OCI-LY1 (cell line): ENCODE data around the gene CCDC159.
A peak's percentile ranks its signal among the peaks of the same experiment; 100 is the strongest.

Experiments
- H2AFZ ChIP-seq: fragments of 200-600 bp; sonication (generic), shearing (Covaris generic); 2 replicates; pipeline ENCODE4 v1.6.0; 2014; ENCODE audit warnings: antibody characterized with exemption, mild to moderate bottlenecking, low read length
- H3F3A ChIP-seq: fragments of 200-600 bp; sonication (generic), shearing (Covaris generic); 2 replicates; pipeline ENCODE4 v1.6.0; 2014; ENCODE audit warnings: mild to moderate bottlenecking, antibody characterized with exemption, low read length, moderate library complexity; ENCODE audit not compliant: insufficient read depth
- H3K27ac ChIP-seq: fragments of 200-600 bp; sonication (generic); 2 replicates; pipeline ENCODE4 v1.5.1; 2014; ENCODE audit warnings: low read length, mixed run types, mild to moderate bottlenecking, low read depth; ENCODE audit not compliant: poor library complexity, severe bottlenecking
- H3K27me3 ChIP-seq: fragments of 200-600 bp; sonication (generic); 2 replicates; pipeline ENCODE4 v1.6.0; 2014; ENCODE audit warnings: antibody characterized with exemption, mild to moderate bottlenecking, low read length, moderate library complexity; ENCODE audit not compliant: insufficient read depth
- H3K36me3 ChIP-seq: fragments of 200-600 bp; sonication (generic); 2 replicates; pipeline ENCODE4 v1.6.1; 2014; ENCODE audit warnings: mild to moderate bottlenecking, antibody characterized with exemption, low read length, moderate library complexity, mixed read lengths; ENCODE audit not compliant: insufficient read depth
- H3K4me1 ChIP-seq: fragments of 200-600 bp; sonication (generic); 2 replicates; pipeline ENCODE4 v1.5.1; 2014; ENCODE audit warnings: mild to moderate bottlenecking, low read length, moderate library complexity; ENCODE audit not compliant: insufficient read depth, severe bottlenecking
- H3K4me2 ChIP-seq: fragments of 200-600 bp; sonication (generic), shearing (Covaris generic); 2 replicates; pipeline ENCODE4 v1.6.1; 2014; ENCODE audit warnings: low read length
- H3K4me3 ChIP-seq: fragments of 200-600 bp; sonication (generic); 2 replicates; pipeline ENCODE4 v1.5.1; 2014; ENCODE audit warnings: low read length, low read depth, mild to moderate bottlenecking, mixed read lengths; ENCODE audit not compliant: poor library complexity, severe bottlenecking
- H3K79me2 ChIP-seq: fragments of 200-600 bp; shearing (Covaris generic); 2 replicates; pipeline ENCODE4 v1.6.1; 2016; ENCODE audit warnings: mixed run types, low read length, mixed read lengths; ENCODE audit not compliant: insufficient read depth
- H3K9ac ChIP-seq: fragments of 200-600 bp; sonication (generic), shearing (Covaris generic); 2 replicates; pipeline ENCODE4 v1.6.1; 2014; ENCODE audit warnings: mild to moderate bottlenecking, low read length, mixed read lengths
- H3K9me2 ChIP-seq: fragments of 200-600 bp; sonication (generic), shearing (Covaris generic); 2 replicates; pipeline ENCODE4 v1.6.1; 2014; ENCODE audit warnings: low read depth, mild to moderate bottlenecking, low read length, mixed read lengths
- H3K9me3 ChIP-seq: fragments of 200-600 bp; shearing (Covaris generic); 2 replicates; pipeline ENCODE4 v1.6.1; 2014; ENCODE audit warnings: low read length, mixed read lengths
- H4K20me1 ChIP-seq: fragments of 200-600 bp; sonication (generic), shearing (Covaris generic); 2 replicates; pipeline ENCODE4 v1.6.0; 2016; ENCODE audit warnings: mild to moderate bottlenecking, low read length; ENCODE audit not compliant: insufficient read depth
- EZH2 ChIP-seq: fragments of 200-600 bp; sonication (generic), shearing (Covaris generic); IDR thresholded peaks from 2 replicates; pipeline ENCODE4 v1.8.0; 2017; ENCODE audit warnings: borderline replicate concordance, mixed run types, mild to moderate bottlenecking, antibody characterized with exemption, low read length, moderate library complexity, mixed read lengths
- TF ChIP-seq, protein P1 (sequence below): fragments of 200-600 bp; sonication (generic), shearing (Covaris generic); IDR thresholded peaks from 2 replicates; pipeline ENCODE4 v1.5.1; 2017; ENCODE audit warnings: mild to moderate bottlenecking, antibody characterized with exemption, low read length, moderate library complexity, mixed read lengths

CCDC159 gene

DNA sequence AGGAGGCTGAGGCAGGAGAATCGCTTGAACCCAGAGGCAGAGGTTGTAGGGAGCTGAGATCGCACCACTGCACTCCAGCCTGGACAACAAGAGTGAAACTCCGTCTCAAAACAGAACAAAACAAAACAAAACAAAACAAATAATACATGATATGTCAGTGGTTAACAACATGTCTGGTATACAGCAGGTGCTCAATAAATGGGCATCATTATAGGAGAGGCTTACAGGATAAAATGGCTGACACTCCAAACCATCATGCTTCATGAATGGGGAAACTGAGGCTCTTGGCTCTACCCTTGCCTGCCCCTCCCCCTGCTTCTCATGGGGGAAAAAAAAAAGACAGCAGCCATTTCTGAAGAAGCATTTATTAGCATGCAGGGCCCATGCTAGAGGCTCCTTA lies 3.9 kb upstream of the CCDC159 start:
- Histone ChIP-seq H3K4me3 (no peak overlapping the region), H2AFZ (no peak overlapping the region), H4K20me1 (no peaks in the 10 kb centered on the region), H3K27ac (no peak overlapping the region), H3K27me3 (no peaks in the 10 kb centered on the region), H3K4me2 (no peak overlapping the region), H3K79me2 (no peaks in the 10 kb centered on the region), H3K9me2 (no peaks in the 10 kb centered on the region), H3K9ac (no peak overlapping the region), H3K4me1 (peaks cover 31% of the 10 kb centered on the region), H3K36me3 (peaks cover 12% of the 10 kb centered on the region), H3K9me3 (no peaks in the 10 kb centered on the region), H3F3A (no peaks in the 10 kb centered on the region)
- TF ChIP-seq EZH2 = no peak
- TF ChIP-seq, protein P1, sequence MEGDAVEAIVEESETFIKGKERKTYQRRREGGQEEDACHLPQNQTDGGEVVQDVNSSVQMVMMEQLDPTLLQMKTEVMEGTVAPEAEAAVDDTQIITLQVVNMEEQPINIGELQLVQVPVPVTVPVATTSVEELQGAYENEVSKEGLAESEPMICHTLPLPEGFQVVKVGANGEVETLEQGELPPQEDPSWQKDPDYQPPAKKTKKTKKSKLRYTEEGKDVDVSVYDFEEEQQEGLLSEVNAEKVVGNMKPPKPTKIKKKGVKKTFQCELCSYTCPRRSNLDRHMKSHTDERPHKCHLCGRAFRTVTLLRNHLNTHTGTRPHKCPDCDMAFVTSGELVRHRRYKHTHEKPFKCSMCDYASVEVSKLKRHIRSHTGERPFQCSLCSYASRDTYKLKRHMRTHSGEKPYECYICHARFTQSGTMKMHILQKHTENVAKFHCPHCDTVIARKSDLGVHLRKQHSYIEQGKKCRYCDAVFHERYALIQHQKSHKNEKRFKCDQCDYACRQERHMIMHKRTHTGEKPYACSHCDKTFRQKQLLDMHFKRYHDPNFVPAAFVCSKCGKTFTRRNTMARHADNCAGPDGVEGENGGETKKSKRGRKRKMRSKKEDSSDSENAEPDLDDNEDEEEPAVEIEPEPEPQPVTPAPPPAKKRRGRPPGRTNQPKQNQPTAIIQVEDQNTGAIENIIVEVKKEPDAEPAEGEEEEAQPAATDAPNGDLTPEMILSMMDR = no peak

DNA sequence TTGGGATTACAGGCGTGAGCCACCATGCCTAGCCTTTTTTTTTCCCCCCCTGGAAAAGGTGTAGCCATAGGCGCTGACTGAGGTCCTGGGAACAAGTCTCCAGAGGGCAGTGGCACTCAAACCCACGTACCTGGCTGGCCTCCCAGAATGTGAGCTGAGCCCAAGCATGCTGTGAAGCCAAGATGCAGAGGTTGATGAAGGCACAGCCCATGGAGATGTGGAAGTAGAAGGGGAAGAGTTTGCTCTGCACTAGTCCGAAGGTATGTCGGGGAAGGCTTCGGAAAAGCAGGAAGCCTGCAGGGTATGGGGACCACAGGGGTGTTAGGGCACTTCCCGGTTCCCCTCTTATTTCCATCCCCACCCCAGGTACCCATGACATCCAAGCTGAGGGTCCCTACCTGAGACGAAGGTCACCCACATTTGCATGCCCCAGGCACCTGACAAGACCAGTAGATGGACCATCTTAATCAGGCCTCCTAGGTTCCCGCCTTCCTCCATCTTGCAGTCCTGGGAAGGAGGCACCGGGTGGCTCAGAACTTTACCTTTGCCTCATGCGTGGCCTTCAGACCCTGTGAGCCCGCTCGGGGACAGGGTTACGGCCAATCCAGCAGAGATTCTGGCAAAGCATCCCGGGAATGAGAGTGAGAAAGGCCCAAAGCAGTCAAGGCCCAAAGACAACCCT lies 1.1 kb upstream of the CCDC159 start:
- no peaks in the 10 kb centered on the region for H3K27me3 ChIP-seq

DNA sequence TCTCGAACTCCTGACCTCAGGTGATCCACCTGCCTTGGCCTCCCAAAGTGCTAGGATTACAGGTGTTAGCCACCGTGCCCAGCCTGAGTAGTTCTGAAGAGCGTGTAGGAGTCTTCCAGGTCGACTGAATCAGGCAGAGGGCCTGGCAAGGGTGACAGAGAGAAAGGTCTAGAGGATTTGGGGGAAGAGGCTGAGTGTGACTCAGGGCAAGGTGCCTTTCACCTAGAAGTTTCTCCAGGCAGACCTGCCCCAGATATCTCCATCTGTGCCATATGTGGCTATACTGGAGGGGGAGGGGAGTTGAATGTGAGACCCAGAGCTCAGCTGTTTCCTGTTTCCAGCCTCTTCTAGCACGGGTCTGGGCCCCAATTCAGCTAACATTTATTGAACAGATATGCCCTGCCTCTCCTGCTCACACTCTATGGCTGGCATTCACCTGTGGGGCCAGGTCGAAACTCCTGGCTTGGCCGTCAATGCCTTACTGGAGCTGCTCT lies 1.3 kb downstream of the CCDC159 start:
- Histone ChIP-seq H3F3A (no peaks in the 10 kb centered on the region), H3K36me3 (peaks cover 3% of the 10 kb centered on the region), H3K27ac (peak overlapping the region; percentile 13), H2AFZ (no peak overlapping the region), H3K9ac (no peak overlapping the region), H3K4me3 (no peak overlapping the region), H3K9me3 (no peaks in the 10 kb centered on the region), H3K27me3 (no peaks in the 10 kb centered on the region), H3K79me2 (no peaks in the 10 kb centered on the region), H3K4me2 (no peak overlapping the region), H3K9me2 (no peaks in the 10 kb centered on the region), H3K4me1 (peaks cover 31% of the 10 kb centered on the region), H4K20me1 (no peaks in the 10 kb centered on the region)
- no peak for TF ChIP-seq EZH2
- TF ChIP-seq, protein P1 = no peak

More for the DNA sequence above, 1.1 kb upstream of the CCDC159 start:
- Histone ChIP-seq H3K9me2 (no peaks in the 10 kb centered on the region), H3K4me1 (peaks cover 31% of the 10 kb centered on the region), H3K4me2 (peak overlapping the region; percentile 79), H3K36me3 (peaks cover 12% of the 10 kb centered on the region), H3K9me3 (no peaks in the 10 kb centered on the region), H3F3A (no peaks in the 10 kb centered on the region), H3K79me2 (no peaks in the 10 kb centered on the region), H4K20me1 (no peaks in the 10 kb centered on the region), H2AFZ (no peak overlapping the region), H3K4me3 (peak overlapping the region; percentile 79), H3K9ac (peak overlapping the region; percentile 82), H3K27ac (peak overlapping the region; percentile 30)
- no peak for TF ChIP-seq EZH2
- TF ChIP-seq, protein P1 = no peak
